Measurements from ENCODE around the gene NECTIN1.
A peak's percentile ranks its signal among the peaks of the same experiment; 100 is the strongest.

DNA sequence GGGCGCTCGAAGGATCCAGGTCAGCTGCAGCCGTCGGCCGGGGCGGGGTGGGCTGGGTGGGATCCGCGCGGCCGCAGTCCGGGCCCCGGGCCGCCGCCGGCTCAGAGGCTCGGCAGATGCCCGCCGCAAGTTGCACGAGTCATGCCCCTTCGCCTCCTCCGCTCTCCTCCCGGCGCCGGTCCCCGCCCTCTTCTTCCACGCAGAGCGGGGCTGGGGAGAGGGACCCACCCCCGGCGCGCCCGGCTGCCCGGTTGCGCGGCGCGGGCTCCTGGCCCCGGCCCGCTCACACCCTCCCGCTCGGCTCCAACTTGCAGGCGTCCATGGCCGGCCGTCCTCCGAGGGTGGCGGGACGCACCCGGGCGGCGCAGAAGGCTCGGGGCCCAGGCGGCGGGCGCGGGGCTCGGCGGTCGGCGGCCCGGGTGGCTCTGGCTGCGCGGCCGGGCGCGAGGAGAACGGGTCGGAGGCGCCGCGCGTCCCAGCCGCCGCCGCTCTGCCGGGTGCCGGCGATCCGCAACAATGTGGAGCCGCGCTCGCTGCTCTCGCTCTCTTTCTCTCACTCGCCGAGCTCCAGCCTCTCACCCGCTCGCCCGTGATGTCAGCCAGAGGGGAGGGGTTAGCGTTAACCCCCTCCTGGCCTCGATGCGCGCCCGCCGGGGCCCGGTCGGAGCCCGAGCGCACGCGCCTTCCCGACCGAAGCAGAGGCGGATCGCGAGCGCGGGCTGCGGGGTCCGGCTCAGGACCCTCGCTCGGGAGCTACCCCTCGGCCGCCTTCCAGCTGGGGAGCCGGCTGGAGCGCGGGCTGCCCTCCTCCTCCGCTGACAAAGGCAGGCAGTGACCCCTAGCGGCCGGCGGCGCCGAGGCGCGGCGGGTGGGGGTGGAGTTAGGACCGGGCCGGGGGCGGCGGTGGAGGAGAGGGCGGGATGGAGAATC is at the start of gene NECTIN1:
- TF ChIP-seq, protein P1, sequence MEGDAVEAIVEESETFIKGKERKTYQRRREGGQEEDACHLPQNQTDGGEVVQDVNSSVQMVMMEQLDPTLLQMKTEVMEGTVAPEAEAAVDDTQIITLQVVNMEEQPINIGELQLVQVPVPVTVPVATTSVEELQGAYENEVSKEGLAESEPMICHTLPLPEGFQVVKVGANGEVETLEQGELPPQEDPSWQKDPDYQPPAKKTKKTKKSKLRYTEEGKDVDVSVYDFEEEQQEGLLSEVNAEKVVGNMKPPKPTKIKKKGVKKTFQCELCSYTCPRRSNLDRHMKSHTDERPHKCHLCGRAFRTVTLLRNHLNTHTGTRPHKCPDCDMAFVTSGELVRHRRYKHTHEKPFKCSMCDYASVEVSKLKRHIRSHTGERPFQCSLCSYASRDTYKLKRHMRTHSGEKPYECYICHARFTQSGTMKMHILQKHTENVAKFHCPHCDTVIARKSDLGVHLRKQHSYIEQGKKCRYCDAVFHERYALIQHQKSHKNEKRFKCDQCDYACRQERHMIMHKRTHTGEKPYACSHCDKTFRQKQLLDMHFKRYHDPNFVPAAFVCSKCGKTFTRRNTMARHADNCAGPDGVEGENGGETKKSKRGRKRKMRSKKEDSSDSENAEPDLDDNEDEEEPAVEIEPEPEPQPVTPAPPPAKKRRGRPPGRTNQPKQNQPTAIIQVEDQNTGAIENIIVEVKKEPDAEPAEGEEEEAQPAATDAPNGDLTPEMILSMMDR (IDR thresholded peaks at IDR 0.05; ENCODE audit: low read depth, low read length), result peak; percentile 89
- no peak for TF ChIP-seq EZH2phosphoT487 (IDR thresholded peaks at IDR 0.05; ENCODE audit: low read depth)
